Kidney (tissue), 14 donors: ENCODE measurements around the gene PNMA6E. TPM values are rescaled to one million over a fixed set of nuclear protein-coding genes. Genes with fewer than 3 reads are reported as not detected.

Experiments used
- DNase-seq, 5 donors: peaks; one replicate each; pipeline ENCODE4 v3.0.0-alpha.2; 2013 to 2020
- FAIRE-seq: peaks from 2 replicates; lab custom pipeline; 2012; peaks lifted over from hg19 to GRCh38; lab: Jason Lieb, UNC
- H3K27ac ChIP-seq, 2 donors: one replicate each; pipeline ENCODE4 v1.7.0; 2013; ENCODE audit warnings: low read depth in 2 of 2, low read length in 2 of 2, inconsistent platforms in 1 of 2
- H3K27me3 ChIP-seq: one replicate; pipeline ENCODE4 v1.7.1; 2013; ENCODE audit warnings: low read length, inconsistent platforms; ENCODE audit not compliant: control insufficient read depth, insufficient read depth
- H3K36me3 ChIP-seq, 3 donors: one replicate each; pipeline versions ENCODE4 v1.7.0 to v1.7.1; 2013; ENCODE audit warnings: low read length in 3 of 3, control low read depth in 1 of 3, inconsistent platforms in 1 of 3; ENCODE audit not compliant: insufficient read depth in 3 of 3, control insufficient read depth in 2 of 3
- H3K4me1 ChIP-seq, 3 donors: one replicate each; pipeline versions ENCODE4 v1.7.0 to v1.7.1; 2013; ENCODE audit warnings: low read length in 3 of 3, inconsistent platforms in 1 of 3, low read depth in 1 of 3; ENCODE audit not compliant: control insufficient read depth in 2 of 3, insufficient read depth in 2 of 3
- H3K4me3 ChIP-seq, 3 donors: one replicate each; pipeline versions ENCODE4 v1.7.0 to v1.8.1; 2013; ENCODE audit warnings: low read length in 3 of 3, control low read depth in 1 of 3, inconsistent platforms in 1 of 3
- H3K9ac ChIP-seq, 3 donors: one replicate each; pipeline versions ENCODE4 v1.7.0 to v1.7.1; 2013; ENCODE audit warnings: low read length in 3 of 3, control low read depth in 1 of 3, inconsistent platforms in 1 of 3
- H3K9me3 ChIP-seq, 3 donors: one replicate each; pipeline versions ENCODE4 v1.7.0 to v1.7.1; 2013; ENCODE audit warnings: low read length in 3 of 3, control low read depth in 1 of 3, inconsistent platforms in 1 of 3; ENCODE audit not compliant: control insufficient read depth in 2 of 3, insufficient read depth in 1 of 3
- CTCF ChIP-seq: IDR thresholded peaks from 3 replicates; pipeline ENCODE4 v1.5.1; 2012; ENCODE audit warnings: mild to moderate bottlenecking, moderate library complexity, borderline replicate concordance; ENCODE audit not compliant: insufficient read depth; ENCODE audit errors: extremely low read depth
- intact Hi-C: fragments of 100-400 bp; cut with DNase I; formaldehyde crosslinking; loops from one replicate; pipeline ENCODE4 v1.11.1; 2022
- polyA plus RNA-seq: library from polyadenylated mRNA; stranded (reverse); fragments of 350-450 nt; fragmentation: Illumina TruSeq; extraction: RNeasy Lipid Tissue Mini Kit (QIAGEN cat#74804); gene quantifications from one replicate; pipeline ENCODE4 v1.2.3, GENCODE V29; 2014; ENCODE audit warnings: low read depth, low replicate concordance; ENCODE audit not compliant: insufficient read depth
- total RNA-seq: library from RNA; stranded (reverse); fragmentation: NEBNext Ultra II Directional; extraction: Animal tissue kit (Norgen Biotek cat#: 25700); gene quantifications from one replicate; pipeline ENCODE4 v1.2.1, GENCODE V29; 2021
- donor health status: control.
- donor health status: control.
- donor health status: control.
- donor health status: control.
- donor health status: control.
- donor health status: DM: yes; HTN: yes; CAD: no.
- donor health status: Normal renal cell carcinoma (clear cell type).

The PNMA6E gene
- total and polyA plus RNA-seq, 2 donors from 2014 or later, result not detected

GRCh38 chrX:153400146-153401132 lies 711 bp downstream of the PNMA6E start:
- Histone ChIP-seq H3K36me3 (no peaks in the 10 kb centered on the region), H3K27me3 (no peaks in the 10 kb centered on the region), H3K9me3 (no peaks in the 10 kb centered on the region), H3K27ac (no peak overlapping the region), H3K9ac (no peak overlapping the region), H3K4me3 (no peak overlapping the region), H3K4me1 (no peaks in the 10 kb centered on the region)
- intact Hi-C loops, result no loop called here
- DNase-seq (peak in 1 of 5 donors; percentile 78), FAIRE-seq (no peak)
- TF ChIP-seq CTCF, result peak; percentile 44

GRCh38 chrX:153398275-153398960 lies 2.7 kb downstream of the PNMA6E start:
- Histone ChIP-seq H3K4me1 (no peaks in the 10 kb centered on the region), H3K27me3 (no peaks in the 10 kb centered on the region), H3K27ac (no peak overlapping the region), H3K36me3 (no peaks in the 10 kb centered on the region), H3K9me3 (no peaks in the 10 kb centered on the region), H3K4me3 (no peak overlapping the region), H3K9ac (no peak overlapping the region)
- intact Hi-C loops, result no loop called here
- peak in 1 of 5 donors; percentile 50 for DNase-seq
- FAIRE-seq, result no peak
- TF ChIP-seq CTCF, result no peak

- Histone ChIP-seq H3K9ac (no peak overlapping the region), H3K9me3 (no peaks in the 10 kb centered on the region), H3K27ac (no peak overlapping the region), H3K4me1 (no peaks in the 10 kb centered on the region), H3K27me3 (no peaks in the 10 kb centered on the region), H3K4me3 (no peak overlapping the region), H3K36me3 (no peaks in the 10 kb centered on the region)
- FAIRE-seq (no peak), DNase-seq (peak in 1 of 5 donors; percentile 56)
- intact Hi-C loops, result no loop called here
- TF ChIP-seq CTCF, result no peak
Measured at GRCh38 chrX:153397256-153397960, 3.7 kb downstream of the PNMA6E start.
